Rectal smooth muscle tissue (tissue), 1 donor: Measurements from ENCODE around the gene KIFC3.
A peak's percentile ranks its signal among the peaks of the same experiment; 100 is the strongest.

Source experiments
- H3K27ac ChIP-seq: one replicate; pipeline ENCODE4 v1.7.0; 2013; ENCODE audit warnings: low read depth, low read length, inconsistent platforms
- H3K27me3 ChIP-seq: one replicate; pipeline ENCODE4 v1.7.0; 2013; ENCODE audit warnings: low read length; ENCODE audit not compliant: control insufficient read depth, insufficient read depth
- H3K36me3 ChIP-seq: one replicate; pipeline ENCODE4 v1.7.0; 2013; ENCODE audit warnings: low read length; ENCODE audit not compliant: control insufficient read depth, insufficient read depth
- H3K4me1 ChIP-seq: one replicate; pipeline ENCODE4 v1.7.0; 2013; ENCODE audit warnings: low read length; ENCODE audit not compliant: control insufficient read depth, insufficient read depth
- H3K4me3 ChIP-seq: one replicate; pipeline ENCODE4 v1.7.0; 2013; ENCODE audit warnings: low read length
- H3K9ac ChIP-seq: one replicate; pipeline ENCODE4 v1.7.0; 2013; ENCODE audit warnings: low read length

KIFC3 gene

DNA sequence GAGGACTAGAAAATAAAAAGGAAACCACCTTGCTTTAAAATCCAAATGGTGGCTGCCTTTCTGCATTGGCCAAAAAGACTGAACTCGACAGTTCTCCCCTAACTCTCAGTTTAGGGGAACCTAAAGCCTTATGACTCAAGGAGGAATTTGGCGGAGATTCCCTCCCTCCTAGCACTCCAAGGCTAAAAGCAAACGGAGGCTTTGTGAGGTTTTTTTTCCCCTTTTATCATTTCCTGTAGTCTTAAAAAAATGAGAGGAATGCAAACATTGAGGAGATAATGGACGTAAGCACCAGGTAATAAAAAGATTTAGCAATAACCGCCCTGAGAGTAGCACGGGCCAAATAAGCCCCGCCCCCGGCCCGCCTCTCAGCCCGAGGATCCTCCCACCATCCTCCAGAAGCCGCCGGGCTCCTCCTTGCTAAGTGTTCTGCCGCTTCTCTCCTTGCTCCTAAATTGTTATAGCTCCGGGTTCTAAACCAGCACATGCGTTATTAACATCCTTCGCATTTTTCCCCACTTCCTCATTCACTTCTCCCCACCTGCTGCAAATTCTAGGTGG, 5.8 kb upstream of the KIFC3 start:
- H3K36me3 ChIP-seq, result no peaks in the 10 kb centered on the region
- peaks cover 9% of the 10 kb centered on the region for H3K4me1 ChIP-seq
- H3K27ac ChIP-seq, result no peak overlapping the region
- no peak overlapping the region for H3K9ac ChIP-seq
- H3K4me3 ChIP-seq, result no peak overlapping the region
- H3K27me3 ChIP-seq, result no peaks in the 10 kb centered on the region

DNA sequence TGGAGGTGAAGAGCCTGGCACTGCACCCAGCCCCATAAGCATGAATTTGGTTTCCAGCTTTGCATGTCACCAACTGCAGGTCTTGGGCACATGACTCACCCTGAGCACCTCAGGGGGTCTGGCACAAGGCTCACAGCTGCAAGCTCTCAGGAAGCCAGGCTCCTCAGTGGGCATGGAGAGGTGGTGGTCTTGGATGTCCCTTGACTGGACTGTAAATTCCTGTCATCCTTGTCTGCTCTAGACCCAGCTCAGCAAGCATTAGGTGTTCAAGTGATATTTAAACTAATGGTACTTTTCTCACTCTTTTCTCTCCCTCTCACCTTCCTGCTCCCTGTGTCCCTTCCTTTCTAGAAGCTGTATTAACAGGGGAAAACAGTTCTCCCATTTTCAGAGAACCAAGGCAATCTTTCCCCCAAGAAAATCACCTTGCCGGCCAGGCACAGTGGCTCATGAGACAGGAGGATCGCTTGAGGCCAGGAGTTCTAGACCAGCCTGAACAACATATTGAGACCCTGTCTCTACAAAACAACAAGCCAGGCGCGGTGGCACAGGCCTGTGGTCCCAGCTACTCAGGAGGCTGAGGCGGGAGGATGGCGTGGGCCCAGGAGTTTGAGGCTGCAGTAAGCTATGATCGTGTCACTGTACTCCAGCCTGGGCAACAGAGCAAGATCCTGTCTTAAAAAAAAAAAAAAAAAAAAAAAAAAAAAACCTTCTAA, 5.1 kb upstream of the KIFC3 start:
- Histone ChIP-seq H3K27ac (no peak overlapping the region), H3K4me1 (peaks cover 15% of the 10 kb centered on the region), H3K36me3 (no peaks in the 10 kb centered on the region), H3K4me3 (no peak overlapping the region), H3K9ac (no peak overlapping the region), H3K27me3 (no peaks in the 10 kb centered on the region)

DNA sequence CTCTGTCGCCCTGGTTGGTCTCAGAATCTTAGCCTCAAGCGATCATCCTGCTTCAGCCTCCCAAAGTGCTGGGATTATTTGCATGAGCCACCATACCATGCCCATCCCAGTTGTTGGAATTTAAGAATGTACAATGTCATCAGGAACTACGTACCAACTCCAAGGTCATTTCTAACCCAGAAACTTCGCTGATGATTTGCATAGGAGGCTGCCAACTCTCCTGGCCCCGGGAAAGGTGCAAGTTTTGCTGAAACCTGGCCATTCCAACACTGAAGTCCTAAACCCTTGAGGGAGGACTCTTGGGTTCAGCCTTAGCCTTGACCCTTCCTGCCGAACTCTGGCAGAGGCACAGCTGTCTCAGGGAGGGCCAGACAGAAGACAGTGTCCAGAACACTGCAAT, 2.9 kb upstream of the KIFC3 start:
- no peak overlapping the region for H3K4me3 ChIP-seq
- H3K9ac ChIP-seq, result no peak overlapping the region
- no peaks in the 10 kb centered on the region for H3K36me3 ChIP-seq
- peaks cover 19% of the 10 kb centered on the region for H3K4me1 ChIP-seq
- no peak overlapping the region for H3K27ac ChIP-seq
- H3K27me3 ChIP-seq, result peaks cover 5% of the 10 kb centered on the region

DNA sequence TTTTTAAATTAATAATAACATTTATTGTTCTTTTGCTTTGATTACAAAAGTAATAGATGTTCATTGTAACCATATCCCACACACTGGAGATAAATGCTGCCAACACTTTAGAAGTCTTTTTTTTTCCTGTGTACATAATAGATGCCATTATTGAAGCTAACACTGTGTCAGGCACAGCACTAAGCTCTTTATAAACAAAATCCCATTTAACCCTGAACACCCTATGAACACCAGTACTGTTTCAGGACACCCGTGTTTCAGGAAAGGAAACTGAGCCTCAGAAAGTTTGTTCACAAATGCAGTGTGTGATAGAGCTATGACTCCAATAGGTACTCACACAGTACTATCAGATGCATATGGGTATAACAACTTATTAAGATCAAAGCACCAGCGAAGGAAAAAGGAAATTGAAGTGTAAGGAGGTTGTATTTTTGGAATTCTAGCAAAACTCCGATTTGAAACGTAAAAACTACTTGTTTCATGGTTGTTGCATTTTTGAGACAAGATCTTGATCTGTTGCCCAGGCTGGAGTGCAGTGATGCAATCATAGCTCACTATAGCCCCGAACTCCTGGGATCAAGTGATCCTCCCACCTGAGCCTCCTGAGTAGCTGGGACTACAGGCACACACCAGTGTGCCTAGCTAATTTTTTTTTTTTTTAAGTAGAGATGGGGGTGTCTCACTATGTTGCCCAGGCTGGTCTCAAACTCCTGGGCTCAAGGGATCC, 2.0 kb upstream of the KIFC3 start:
- no peaks in the 10 kb centered on the region for H3K36me3 ChIP-seq
- H3K9ac ChIP-seq, result no peak overlapping the region
- H3K27ac ChIP-seq, result no peak overlapping the region
- H3K4me1 ChIP-seq, result peaks cover 20% of the 10 kb centered on the region
- H3K27me3 ChIP-seq, result peaks cover 5% of the 10 kb centered on the region
- no peak overlapping the region for H3K4me3 ChIP-seq

DNA sequence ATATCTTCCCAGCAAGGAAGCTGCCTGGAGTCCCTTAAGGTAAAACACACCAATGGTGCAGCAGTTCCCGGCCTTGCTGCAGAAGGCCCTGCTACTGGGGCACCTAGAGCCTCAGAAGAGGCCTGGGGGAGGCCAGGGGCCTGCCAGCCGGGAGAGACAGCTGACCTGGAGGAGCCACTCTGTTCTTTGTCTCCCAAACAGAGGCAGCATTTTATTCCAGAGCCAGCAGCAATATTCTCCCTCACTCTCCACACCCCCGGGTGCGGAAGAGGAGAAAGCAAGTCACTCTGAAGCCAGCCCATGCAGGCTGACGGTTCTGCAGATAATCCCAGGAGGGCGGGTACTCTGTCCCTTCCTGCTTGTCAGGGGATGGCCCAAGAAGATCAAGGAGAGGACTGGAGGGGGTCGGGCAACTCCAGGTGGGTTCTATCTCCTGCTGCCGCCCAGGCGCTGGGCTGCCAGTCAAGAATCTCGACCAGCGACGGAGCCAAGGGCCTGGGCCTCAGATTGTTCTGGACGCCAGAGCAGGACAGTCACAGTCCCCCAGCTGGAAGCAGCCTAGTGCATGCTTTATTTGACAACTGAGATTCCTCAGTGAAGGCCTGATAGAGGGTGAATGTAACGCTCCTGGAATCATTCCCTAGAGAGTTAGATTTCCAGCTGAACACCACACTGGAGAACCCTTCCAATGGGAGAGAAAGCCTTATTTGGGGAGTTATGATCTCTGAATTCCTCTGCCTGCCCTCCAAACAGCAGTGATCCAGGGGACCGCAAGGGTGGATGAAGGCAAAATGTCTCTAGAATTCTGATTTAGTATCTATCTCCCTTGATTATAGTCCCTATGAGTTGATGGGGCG, 1.1 kb upstream of the KIFC3 start:
- no peaks in the 10 kb centered on the region for H3K36me3 ChIP-seq
- H3K4me3 ChIP-seq, result no peak overlapping the region
- H3K4me1 ChIP-seq, result peaks cover 20% of the 10 kb centered on the region

DNA sequence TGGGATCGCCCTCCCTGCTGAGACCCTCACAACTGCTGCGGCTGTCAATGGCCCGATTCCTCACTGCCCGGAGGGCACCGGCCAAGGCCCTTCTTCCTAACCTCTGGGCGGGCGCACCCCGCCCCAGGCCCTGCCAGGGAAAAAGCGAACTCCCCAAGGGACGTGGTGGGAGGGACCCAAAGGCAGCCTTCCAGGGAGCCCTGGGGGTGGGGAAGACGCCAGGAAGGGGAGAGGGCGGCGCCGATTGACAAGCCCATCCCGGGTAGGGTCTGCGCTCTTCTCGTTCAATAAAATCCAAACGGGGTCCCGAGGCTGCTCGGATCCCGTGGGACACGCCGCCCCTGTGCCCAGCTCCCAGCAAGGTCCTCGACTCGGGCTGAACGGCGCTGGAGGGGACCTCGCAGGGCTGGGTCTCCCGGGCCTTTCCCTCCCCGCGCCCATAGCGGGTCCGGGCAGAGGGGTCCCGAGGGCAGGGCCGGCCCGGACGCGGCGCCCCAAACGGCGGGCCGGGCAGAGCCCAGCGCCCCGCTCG, 416 bp downstream of the KIFC3 start:
- Histone ChIP-seq H3K9ac (peak overlapping the region; percentile 34), H3K4me1 (peaks cover 18% of the 10 kb centered on the region), H3K27ac (peak overlapping the region; percentile 69), H3K27me3 (peaks cover 5% of the 10 kb centered on the region), H3K36me3 (no peaks in the 10 kb centered on the region), H3K4me3 (peak overlapping the region; percentile 70)

More for the DNA sequence above, 1.1 kb upstream of the KIFC3 start:
- Histone ChIP-seq H3K27ac (peak overlapping the region; percentile 63), H3K9ac (no peak overlapping the region), H3K27me3 (peaks cover 5% of the 10 kb centered on the region)

DNA sequence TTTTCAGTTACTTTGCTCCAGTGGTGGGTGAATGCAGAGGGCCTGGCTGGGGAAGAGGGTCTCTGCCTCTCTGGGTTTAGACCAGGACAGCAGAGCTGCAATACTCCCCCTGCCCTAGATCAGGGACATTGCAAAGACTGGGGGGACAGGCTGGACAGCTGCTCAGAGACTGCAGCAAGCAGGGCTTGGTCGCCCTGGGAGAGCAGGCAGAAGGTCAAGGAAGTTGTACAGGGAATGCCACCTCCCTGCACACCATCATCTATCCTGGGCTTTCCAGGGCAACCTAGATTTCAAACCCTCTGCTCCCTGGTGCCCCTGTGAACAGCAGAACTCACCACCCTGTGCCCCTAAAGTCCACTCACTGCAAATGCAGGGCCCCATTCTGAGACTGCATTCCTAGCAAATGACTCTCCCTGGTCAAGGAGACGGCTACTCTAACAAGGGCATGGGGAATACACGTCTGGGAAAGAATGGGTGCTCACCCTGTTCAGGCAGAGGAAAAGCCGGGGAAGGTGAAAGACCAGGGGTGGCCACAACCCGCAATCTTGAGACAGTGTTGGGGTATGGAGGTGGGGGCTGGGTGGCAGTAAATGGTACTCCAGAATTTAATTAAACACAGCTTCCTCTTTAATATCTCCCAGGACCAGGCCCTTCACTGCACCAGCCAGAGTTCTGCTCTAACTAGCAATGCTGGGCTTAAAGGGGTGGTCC, 1.0 kb downstream of the KIFC3 start:
- Histone ChIP-seq H3K9ac (no peak overlapping the region), H3K4me1 (peaks cover 18% of the 10 kb centered on the region), H3K27ac (peak overlapping the region; percentile 69), H3K27me3 (peaks cover 5% of the 10 kb centered on the region), H3K4me3 (peak overlapping the region; percentile 70), H3K36me3 (no peaks in the 10 kb centered on the region)

DNA sequence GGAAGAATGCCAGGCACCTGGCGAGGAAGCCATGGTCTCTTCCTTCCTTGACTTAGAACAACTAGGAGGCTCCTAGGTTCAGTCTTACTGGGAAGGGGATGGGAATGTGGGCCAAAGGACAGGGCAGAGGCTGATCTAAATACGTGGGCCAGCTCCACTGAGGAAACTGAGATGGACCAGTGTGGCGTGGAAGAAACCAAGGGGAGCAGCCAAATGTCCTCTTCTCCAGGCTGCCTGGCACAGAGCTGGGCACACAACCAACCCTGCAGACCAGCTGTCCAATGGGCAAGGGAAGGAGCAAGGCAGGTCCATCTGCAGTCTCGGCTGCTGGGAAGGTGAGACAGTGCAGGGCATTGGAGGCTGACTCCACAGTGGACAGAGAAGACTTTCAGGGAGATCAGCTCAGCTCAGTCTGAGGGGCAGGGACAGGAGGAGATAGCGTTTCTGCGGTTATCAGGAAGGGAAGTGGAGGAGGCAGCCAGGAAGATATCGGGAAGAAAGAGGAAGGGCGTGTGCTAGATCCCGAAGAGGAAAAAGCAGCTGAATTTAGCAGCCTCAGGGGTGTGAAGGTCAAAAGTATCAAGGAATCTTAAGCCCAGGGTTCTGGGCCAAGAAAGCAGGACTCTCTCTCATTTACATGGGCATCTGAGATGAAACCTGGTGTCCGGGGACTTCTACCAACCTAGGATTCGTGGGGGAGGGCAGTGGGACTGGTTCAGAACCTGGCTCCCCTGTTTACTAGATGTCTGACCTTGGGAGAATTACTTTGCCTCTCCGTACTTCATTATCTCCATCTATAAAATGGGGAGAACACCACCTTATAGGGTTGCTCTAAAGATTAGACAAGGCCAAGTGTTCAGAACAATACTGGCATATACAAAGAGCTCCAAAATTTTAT, 1.8 kb downstream of the KIFC3 start:
- H3K27me3 ChIP-seq, result peaks cover 5% of the 10 kb centered on the region
- H3K9ac ChIP-seq, result no peak overlapping the region
- peaks cover 18% of the 10 kb centered on the region for H3K4me1 ChIP-seq
- no peaks in the 10 kb centered on the region for H3K36me3 ChIP-seq
- H3K27ac ChIP-seq, result no peak overlapping the region
- H3K4me3 ChIP-seq, result peak overlapping the region; percentile 29

DNA sequence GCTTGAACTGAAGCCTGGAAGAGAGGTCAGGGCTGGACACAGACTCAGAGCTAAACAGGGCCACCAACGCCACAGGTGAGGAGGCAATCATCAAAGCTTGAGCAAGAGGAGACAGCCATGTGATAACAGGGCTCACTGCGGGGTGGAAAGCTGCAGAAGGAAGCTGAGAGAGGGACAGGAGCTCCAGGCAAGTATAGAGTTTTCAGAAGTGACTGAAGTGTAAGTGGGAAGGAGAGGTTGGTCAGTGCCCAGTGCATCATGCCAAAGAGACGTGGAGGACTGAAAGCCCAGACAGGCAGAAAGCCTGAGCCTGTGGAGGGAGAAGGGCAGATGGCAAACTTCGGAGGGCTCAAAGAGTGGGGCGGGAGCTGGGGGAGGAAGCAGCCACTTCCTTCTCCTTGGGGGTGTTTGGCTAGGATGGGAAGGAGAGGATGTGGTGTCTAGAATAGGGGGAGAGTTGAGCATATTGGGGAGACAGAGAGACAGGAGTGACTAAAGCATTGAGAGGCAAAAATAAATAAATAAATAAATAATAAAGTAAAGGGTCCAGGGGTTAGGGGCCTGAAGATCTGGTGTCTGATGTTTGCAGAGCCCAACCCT, 2.6 kb downstream of the KIFC3 start:
- Histone ChIP-seq H3K27ac (no peak overlapping the region), H3K4me3 (no peak overlapping the region), H3K36me3 (peaks cover 2% of the 10 kb centered on the region), H3K27me3 (peaks cover 5% of the 10 kb centered on the region), H3K9ac (no peak overlapping the region), H3K4me1 (peaks cover 18% of the 10 kb centered on the region)

DNA sequence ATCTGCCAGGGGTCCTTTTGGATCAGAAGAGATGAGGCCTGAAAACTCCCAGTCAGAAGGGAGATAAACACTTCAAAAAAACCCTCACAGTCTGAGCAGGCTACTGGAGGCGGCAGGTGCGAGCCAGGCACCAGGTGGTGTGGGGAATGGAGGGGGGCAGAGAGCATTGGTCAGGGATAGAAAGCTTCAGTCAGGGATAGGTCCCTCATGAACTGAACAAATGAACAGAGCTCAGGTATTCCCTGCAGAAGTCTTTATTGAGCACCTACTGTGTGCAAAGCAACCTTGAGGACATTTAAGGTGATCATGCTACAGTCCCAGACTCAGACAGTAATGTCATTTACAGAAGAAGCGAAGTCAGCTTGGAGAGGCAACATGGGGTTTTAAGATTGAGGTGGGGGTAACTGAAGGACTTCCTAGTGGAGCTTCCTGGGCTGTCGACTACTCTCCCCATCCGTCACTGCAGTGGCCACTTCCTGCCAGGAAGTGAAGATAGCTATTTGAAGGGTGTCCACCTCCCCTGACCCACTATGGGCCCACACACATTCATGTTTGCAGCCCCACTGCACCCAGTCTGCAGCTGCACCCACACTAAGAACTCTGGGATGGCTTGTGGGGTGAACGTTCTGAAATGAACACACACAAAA, 3.2 kb downstream of the KIFC3 start:
- H3K36me3 ChIP-seq, result peaks cover 2% of the 10 kb centered on the region
- H3K27me3 ChIP-seq, result peaks cover 5% of the 10 kb centered on the region
- peaks cover 18% of the 10 kb centered on the region for H3K4me1 ChIP-seq
- no peak overlapping the region for H3K27ac ChIP-seq
- no peak overlapping the region for H3K4me3 ChIP-seq
- H3K9ac ChIP-seq, result no peak overlapping the region
